LNCAP (cell line): ENCODE results near the gene ABCB9.

Experiments
- TF ChIP-seq, protein P1 (sequence below): fragments of 450-650 bp; IDR thresholded peaks from 2 replicates; pipeline ENCODE4 v1.5.1; 2017; ENCODE audit warnings: mild to moderate bottlenecking

Gene ABCB9

DNA sequence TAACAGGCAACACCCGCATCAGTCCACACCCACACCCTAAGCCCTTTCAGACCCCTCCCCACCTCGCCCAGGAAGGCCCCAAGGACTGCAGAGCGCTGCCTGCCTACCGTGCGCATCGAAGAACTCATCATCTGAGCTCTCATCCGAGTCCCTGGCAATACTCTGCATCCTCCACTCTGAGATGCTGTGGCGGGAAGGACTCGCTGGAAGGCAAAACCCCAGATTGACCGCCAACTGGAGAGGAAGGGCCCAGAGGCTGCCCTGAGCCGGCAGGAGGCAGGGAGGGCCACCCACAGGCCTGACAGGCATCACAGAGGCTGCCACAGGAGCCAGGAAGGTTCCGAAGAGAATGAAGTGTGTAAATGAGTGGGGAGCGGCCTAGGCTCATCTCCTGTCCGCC is 38.0 kb upstream of the ABCB9 start:
- TF ChIP-seq, protein P1, sequence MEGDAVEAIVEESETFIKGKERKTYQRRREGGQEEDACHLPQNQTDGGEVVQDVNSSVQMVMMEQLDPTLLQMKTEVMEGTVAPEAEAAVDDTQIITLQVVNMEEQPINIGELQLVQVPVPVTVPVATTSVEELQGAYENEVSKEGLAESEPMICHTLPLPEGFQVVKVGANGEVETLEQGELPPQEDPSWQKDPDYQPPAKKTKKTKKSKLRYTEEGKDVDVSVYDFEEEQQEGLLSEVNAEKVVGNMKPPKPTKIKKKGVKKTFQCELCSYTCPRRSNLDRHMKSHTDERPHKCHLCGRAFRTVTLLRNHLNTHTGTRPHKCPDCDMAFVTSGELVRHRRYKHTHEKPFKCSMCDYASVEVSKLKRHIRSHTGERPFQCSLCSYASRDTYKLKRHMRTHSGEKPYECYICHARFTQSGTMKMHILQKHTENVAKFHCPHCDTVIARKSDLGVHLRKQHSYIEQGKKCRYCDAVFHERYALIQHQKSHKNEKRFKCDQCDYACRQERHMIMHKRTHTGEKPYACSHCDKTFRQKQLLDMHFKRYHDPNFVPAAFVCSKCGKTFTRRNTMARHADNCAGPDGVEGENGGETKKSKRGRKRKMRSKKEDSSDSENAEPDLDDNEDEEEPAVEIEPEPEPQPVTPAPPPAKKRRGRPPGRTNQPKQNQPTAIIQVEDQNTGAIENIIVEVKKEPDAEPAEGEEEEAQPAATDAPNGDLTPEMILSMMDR: no peak

DNA sequence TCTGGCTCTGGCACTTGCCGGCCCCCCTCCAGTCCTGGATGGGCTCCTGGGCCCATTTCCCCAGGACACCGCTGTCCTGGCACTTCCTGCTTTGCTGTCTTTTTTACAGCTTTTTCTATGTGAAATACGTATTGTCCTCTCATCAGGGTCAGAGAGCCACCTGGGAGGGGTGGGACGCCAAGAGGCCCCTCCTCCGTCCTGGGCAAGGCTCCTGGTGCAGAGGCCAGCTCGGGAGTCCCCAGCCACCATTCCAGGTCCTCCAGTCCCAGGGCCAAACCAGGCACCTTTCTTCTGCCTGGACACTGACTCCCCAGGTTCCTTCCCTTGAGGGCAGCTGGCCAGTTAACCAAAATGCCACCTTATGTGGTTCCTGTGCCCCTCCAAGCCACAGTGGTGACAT is 37.0 kb upstream of the ABCB9 start:
- TF ChIP-seq, protein P1: no peak

DNA sequence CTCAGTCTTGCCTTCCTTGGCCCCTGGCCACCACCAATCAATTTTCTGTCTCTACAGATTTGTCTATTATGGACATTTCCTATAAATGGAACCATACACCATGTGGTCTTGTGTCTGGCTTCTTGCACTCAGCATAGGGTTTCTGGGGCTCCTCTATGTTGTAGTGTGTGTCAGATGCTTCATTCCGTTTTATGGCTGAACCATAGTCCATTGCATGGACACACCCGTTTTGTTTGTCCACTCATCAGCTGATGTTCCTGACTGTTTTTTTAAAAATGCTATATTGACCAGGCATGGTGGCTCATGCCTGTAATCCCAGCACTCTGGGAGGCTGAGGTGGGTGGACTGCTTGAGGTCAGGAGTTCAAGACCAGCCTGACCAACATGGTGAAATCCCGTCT is 35.2 kb upstream of the ABCB9 start:
- TF ChIP-seq, protein P1: no peak

DNA sequence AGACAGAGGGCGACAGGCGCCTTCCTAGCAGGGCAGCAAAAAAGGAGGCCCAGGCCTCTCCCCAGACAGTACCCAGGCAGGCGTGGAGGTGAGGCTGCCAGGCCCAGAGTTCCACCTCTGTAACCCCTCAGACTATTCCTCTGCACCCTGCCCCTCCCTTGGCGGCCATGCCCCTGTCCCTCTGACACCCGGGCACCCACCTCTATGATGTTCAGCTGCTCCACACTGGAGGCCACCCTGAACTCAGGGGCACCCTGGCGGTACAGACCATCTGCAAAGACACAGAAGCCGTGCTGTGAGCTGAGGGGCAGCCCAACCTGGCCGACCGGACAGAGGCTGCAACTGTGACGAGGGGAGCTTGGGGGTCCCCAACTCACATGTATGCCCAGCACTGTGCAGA is 34.3 kb upstream of the ABCB9 start:
- TF ChIP-seq, protein P1: no peak

DNA sequence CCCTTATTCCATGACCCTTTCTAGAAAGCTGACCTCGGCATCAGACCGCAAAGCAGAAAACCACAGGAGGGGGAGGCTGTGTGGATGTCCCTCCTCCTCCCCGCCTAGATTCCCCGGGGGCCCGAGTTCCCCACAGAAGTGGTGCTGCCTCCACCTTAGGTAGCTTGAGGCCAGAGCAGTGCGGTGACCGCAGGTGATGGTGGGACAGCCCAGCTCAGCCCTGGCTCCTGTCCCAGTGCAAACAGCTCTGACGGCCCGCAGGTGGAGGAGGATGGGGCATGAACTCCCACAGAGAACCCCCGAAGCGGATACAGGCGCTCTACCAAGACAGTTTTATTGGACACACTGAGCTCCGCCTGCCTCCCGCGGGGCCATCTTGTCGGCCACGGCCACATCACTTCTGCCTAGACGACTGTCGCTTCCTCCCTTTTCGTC is 33.7 kb upstream of the ABCB9 start:
- TF ChIP-seq, protein P1: no peak

DNA sequence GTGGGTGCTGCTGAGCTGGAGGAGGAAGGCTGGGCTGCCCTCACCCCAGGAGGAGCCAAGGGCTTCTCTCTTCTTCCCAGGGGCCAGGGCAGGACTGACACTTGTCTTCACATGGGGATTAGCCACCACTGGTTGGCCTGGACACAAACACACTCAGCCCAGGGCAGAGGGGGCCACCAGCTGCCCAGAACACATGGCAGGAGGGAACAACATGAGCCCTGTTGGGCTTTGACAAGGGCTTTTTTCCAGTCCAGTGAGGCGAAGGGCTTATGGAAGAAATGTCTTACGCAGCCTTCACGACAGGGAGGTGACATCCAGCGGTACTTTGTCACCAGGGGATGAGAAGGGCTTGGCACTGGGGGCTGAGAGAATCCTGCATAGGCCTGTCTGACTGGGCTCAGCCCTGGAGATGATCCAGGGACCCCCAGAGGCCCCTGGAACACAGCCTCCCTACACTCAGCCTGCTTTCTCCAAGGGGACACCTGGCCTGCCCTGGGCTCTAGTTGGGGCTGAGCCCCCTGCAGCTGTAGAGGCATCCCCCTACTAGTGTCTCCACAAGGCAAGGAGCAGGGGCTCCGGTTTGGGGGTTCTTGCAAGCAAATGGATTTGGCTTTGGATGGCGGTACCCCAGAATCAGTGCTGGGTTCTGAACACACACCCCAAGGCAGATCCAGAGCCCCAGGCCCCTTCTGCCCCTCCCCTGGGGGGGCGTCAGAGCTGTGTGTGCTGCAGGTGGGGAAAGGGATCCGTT is 33.1 kb upstream of the ABCB9 start:
- TF ChIP-seq, protein P1: no peak

DNA sequence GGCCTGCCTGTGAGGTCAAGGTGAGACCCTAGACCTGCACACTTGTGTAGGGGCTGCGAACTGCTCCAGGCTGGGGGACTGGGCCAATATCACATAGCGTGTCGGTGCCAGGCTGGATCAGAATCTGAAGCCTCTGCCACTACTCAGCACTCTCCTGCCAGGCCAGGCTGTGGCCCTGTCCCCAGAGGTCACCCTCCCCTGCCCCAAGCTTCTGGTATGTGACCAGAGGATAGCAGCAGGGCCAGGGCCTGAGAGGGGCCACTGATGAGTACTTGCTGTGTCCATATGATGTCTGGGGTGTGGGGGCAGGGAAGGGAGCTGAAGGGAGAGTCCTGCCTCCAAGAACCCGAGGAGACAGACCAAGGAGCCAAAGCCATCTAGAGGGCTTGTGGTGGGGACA is 32.1 kb upstream of the ABCB9 start:
- TF ChIP-seq, protein P1: no peak
